ENCODE measurements around the gene NPTX2.

NPTX2 gene

GRCh38 chr7:98655611-98656010, 38.5 kb downstream of the NPTX2 start:
- DNase-seq, result no peak

GRCh38 chr7:98656899-98657298, 39.8 kb downstream of the NPTX2 start:
- no peak for DNase-seq

GRCh38 chr7:98657736-98658135, 40.7 kb downstream of the NPTX2 start:
- DNase-seq, result no peak

GRCh38 chr7:98659756-98660155, 42.7 kb downstream of the NPTX2 start:
- no peak for DNase-seq

- DNase-seq, result no peak
These were observed 44.5 kb downstream of the NPTX2 start for GRCh38 chr7:98661607-98662006.

DNA sequence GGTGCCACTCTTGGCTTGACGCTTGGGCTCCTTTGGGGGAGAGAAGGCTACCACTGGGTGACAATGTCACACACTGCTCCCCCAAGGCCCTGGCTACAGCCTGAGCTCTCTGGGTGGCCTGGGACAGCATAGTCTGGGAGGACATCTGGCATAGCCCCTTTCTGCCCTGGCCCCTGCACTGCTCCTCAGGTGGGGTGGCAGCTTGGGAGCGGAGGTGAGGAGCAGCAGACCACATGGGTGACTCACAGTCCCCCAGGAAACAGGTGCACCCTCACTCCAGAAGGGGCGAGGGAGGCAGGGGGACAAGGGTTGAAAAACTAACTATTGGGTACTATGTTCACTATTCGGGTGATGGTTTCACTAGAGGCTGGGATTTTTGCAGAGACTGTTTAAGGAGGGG, 45.2 kb downstream of the NPTX2 start:
- DNase-seq, result no peak

DNA sequence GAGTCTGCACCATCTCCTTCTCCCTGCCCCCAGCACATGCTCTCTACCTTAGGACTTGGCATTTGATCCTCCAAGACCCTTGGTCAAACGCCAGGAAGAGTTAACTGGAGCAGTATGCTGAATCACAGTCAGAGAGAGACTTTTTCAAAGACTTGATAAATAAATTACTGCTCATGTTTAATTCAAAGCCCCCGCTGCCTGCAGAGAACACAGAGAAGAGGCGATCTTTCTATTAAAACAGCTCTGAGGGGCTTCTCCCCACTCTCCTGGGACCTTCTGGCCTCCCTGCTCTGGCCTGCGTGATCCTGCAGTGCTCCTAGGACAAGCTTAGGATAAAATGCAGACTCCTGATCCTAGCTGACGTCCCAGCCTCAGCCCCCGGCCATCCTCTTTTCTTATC, 47.8 kb downstream of the NPTX2 start:
- DNase-seq, result no peak

DNA sequence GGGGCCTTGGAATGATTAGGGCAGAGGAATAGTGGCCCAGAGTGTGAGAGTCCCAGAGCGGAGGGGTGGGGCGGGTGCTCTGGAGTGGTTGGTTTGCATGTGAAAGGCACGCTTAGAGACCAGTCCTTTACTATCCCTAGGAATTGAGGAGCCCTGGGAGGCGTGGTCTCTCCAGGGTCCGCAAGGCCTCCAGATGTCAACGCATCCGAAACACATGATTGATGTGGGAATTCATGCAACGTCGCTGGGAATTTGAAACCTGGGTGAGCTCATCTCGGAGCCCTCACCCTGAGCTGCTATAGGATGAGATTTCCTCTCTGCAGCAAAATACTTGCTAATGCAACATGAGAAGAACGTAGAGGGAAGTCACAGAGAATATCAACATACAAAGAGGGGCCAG, 51.2 kb downstream of the NPTX2 start:
- no peak for DNase-seq

DNA sequence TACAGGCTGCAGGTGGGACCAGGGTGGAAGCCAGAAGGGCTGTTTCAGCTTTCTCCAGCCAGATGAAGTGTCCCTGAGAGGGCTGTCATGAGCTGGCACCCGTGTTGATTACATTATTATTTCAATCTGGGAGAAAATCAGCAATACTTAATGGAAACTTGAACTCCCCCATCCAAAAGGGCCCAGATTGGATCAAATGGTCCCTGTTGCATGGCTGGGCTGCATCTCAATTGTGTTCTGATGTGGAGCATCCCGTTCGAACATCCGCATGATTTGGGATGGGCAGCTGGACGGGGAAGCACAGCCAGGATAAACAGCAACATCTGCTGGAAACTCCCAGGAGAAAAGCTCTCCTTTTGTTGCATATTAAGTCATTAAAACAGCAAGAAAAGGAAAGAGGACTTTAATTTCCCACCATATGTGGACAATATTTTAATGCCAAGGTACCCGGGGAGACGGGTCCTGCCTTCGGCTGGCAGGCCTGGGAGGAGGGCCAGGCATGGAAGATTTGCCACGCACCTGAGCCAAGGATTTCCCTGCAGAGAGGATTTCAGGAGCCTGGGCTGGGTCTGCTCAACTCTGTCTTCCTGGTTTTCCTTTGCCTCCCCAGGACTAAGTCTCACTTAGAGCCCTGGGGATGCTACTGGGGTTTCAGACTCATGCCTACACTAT, 52.4 kb downstream of the NPTX2 start:
- no peak for DNase-seq

DNA sequence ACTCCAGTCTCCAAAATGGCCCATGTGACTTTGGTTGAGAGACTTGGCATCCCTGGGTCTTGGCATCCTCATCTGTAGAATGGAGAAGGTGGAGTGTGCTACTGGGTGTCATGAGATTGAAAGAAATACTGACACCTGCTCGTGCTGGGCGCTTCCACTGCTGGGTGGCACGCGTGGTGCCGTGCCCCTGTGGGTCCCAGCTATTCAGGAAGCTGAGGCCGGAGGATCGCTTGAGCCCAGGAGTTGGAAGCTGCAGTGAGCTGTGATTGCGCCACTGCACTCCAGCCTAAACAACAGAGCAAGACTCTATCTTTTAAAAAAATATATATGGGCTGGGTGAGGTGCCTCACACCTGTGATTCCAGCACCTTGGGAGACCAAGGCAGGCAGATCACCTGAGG, 53.1 kb downstream of the NPTX2 start:
- no peak for DNase-seq

GRCh38 chr7:98671733-98672331, 54.7 kb downstream of the NPTX2 start:
- no peak for DNase-seq

GRCh38 chr7:98674461-98674860, 57.4 kb downstream of the NPTX2 start:
- no peak for DNase-seq

- DNase-seq, result no peak
These were observed 57.8 kb downstream of the NPTX2 start for GRCh38 chr7:98674881-98675280.

DNA sequence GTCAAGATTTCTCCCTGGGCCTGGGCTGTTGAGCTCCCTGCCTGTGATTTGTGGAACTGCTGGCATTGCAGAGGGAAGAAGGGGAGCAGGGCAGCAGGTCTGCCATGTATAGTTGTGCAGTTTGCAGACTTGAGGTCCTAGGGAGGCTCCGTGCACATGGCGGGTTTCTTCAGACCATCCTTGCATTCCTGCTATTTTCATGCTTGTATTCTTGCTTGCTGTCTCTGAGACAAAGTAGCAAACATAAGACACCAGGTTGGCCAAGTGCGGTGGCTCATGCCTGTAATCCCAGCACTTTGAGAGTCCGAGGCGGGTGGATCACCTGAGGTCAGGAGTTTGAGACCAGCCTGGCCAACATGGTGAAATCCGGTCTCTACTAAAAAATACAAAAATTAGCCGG, 61.1 kb downstream of the NPTX2 start:
- DNase-seq, result no peak

All from NCI-H774 (cell line).